PC-3 (cell line): ENCODE measurements around the gene MUL1. TPM values are rescaled to one million over a fixed set of nuclear protein-coding genes. Genes with fewer than 3 reads are reported as not detected.

Experiments
- ATAC-seq: fragments of 200-7000 bp; cut with Tn5 transposase; 2 replicates; pipeline ENCODE4 v1.9.1; 2020; ENCODE audit warnings: mild to moderate bottlenecking, moderate library complexity
- BruUV-seq: library from RNA; stranded (reverse); fragments of 400-500 nt; replicated peaks from 2 replicates; lab custom pipeline; 2021; lab: Mats Ljungman, UMichigan
- CTCF ChIA-PET: fragments of 300-600 bp; sonication (Branson Sonifier 250); formaldehyde crosslinking; loops from one replicate; lab custom pipeline; 2022; ENCODE audit warnings: antibody characterized with exemption; lab: Charles Lee
- POLR2A ChIA-PET: fragments of 300-600 bp; sonication (Branson Sonifier 250); formaldehyde crosslinking; loops from one replicate; lab custom pipeline; 2022; ENCODE audit warnings: antibody characterized with exemption; ENCODE audit not compliant: unreplicated experiment; lab: Charles Lee
- DNase-seq: peaks from one replicate; pipeline ENCODE4 v3.0.0-alpha.2; 2015
- H2AFZ ChIP-seq: fragments of 300-600 bp; sonication (generic); 2 replicates; pipeline ENCODE4 v1.6.0; 2016; ENCODE audit warnings: antibody characterized with exemption, low read length
- H3F3A ChIP-seq: fragments of 300-600 bp; sonication (generic); one replicate; pipeline ENCODE4 v1.6.0; 2017; ENCODE audit warnings: antibody characterized with exemption, low read length, control low read depth, mild to moderate bottlenecking; ENCODE audit not compliant: unreplicated experiment
- H3K27ac ChIP-seq: fragments of 300-600 bp; sonication (generic); 2 replicates; pipeline ENCODE4 v1.5.1; 2016; ENCODE audit warnings: mild to moderate bottlenecking, low read length
- H3K27me3 ChIP-seq: fragments of 300-600 bp; sonication (generic); 2 replicates; pipeline ENCODE4 v1.6.1; 2016; ENCODE audit warnings: low read length, mixed read lengths
- H3K36me3 ChIP-seq: fragments of 300-600 bp; sonication (generic); 2 replicates; pipeline ENCODE4 v1.6.1; 2016; ENCODE audit warnings: low read depth, mixed run types, low read length, mixed read lengths
- H3K4me1 ChIP-seq: fragments of 300-600 bp; sonication (generic); 2 replicates; pipeline ENCODE4 v1.5.1; 2016; ENCODE audit warnings: low read length; ENCODE audit not compliant: insufficient read depth
- H3K4me2 ChIP-seq: fragments of 300-600 bp; sonication (generic); 2 replicates; pipeline ENCODE4 v1.6.0; 2016; ENCODE audit warnings: low read length
- H3K4me3 ChIP-seq: fragments of 300-600 bp; sonication (generic); 2 replicates; pipeline ENCODE4 v1.5.1; 2016; ENCODE audit warnings: mild to moderate bottlenecking, low read length, mixed read lengths
- H3K79me2 ChIP-seq: fragments of 300-600 bp; sonication (generic); 2 replicates; pipeline ENCODE4 v1.6.1; 2017; ENCODE audit warnings: low read length, mixed read lengths
- H3K9ac ChIP-seq: fragments of 300-600 bp; sonication (generic); 2 replicates; pipeline ENCODE4 v1.6.0; 2016; ENCODE audit warnings: mild to moderate bottlenecking, low read length
- H3K9me2 ChIP-seq: fragments of 300-600 bp; sonication (generic); replicated peaks from 2 replicates; pipeline ENCODE4 v1.6.1; 2016; ENCODE audit warnings: mixed run types, low read length, mixed read lengths
- H3K9me3 ChIP-seq: fragments of 300-600 bp; sonication (generic); 2 replicates; pipeline ENCODE4 v1.6.1; 2016; ENCODE audit warnings: low read length, mixed read lengths
- H4K20me1 ChIP-seq: fragments of 300-600 bp; sonication (generic); 2 replicates; pipeline ENCODE4 v1.6.1; 2016; ENCODE audit warnings: low read length, mixed read lengths
- CTCF ChIP-seq: fragments of 300-600 bp; sonication (generic); conservative IDR thresholded peaks from 2 replicates; pipeline ENCODE4 v1.5.1; 2017; ENCODE audit warnings: antibody characterized with exemption, low read depth, mild to moderate bottlenecking, low read length
- EZH2 ChIP-seq: fragments of 300-600 bp; sonication (generic); IDR thresholded peaks from one replicate; pipeline ENCODE4 v1.6.1; 2017; ENCODE audit warnings: antibody characterized with exemption, mild to moderate bottlenecking, low read length; ENCODE audit not compliant: unreplicated experiment
- EZH2phosphoT487 ChIP-seq: fragments of 300-600 bp; sonication (generic); IDR thresholded peaks from 2 replicates; pipeline ENCODE4 v1.6.1; 2018; ENCODE audit warnings: mild to moderate bottlenecking, antibody characterized with exemption, low read length, borderline replicate concordance
- intact Hi-C: fragments of 100-400 bp; cut with micrococcal nuclease; formaldehyde crosslinking; loops from 2 replicates; pipeline ENCODE4 v1.9.0; 2023
- total RNA-seq: library from RNA; depleted of rRNA; stranded (reverse); fragments of >200 nt; gene quantifications from 2 replicates; pipeline ENCODE4 v1.2.3, GENCODE V29; 2014

MUL1 gene
- total RNA-seq, 1 experiment from 2014 or later: 28.9 TPM

- CTCF ChIA-PET: no interaction called here
Observed at GRCh38 chr1:20530306-20530705, 22.4 kb upstream of the MUL1 start.

GRCh38 chr1:20528221-20528620 lies 20.3 kb upstream of the MUL1 start:
- no TSS peak for BruUV-seq
- CTCF ChIA-PET: no interaction called here
- Histone ChIP-seq H3K27me3 (peaks cover 3% of the 10 kb centered on the region; the same call in 1 of the 2 replicates), H3K4me3 (no peak overlapping the region), H3K27ac (no peak overlapping the region), H3K4me1 (no peaks in the 10 kb centered on the region), H3K9ac (no peak overlapping the region), H3K9me2 (no peaks in the 10 kb centered on the region), H2AFZ (no peak overlapping the region), H3K4me2 (no peak overlapping the region), H4K20me1 (no peaks in the 10 kb centered on the region), H3F3A (no peaks in the 10 kb centered on the region), H3K79me2 (no peaks in the 10 kb centered on the region), H3K36me3 (no peaks in the 10 kb centered on the region), H3K9me3 (no peaks in the 10 kb centered on the region)
- intact Hi-C loops: no loop called here
- POLR2A ChIA-PET: no interaction called here
- DNase-seq: no peak
- TF ChIP-seq CTCF: no peak
- no peak for TF ChIP-seq EZH2phosphoT487
- no peak for TF ChIP-seq EZH2
- ATAC-seq: no peak

More at GRCh38 chr1:20530306-20530705, 22.4 kb upstream of the MUL1 start:
- Histone ChIP-seq H3K9me2 (no peaks in the 10 kb centered on the region), H2AFZ (no peak overlapping the region), H3K4me1 (no peaks in the 10 kb centered on the region; the same call in 1 of the 2 replicates), H3K9ac (no peak overlapping the region), H3K27ac (no peak overlapping the region), H3K4me2 (no peak overlapping the region), H3K36me3 (no peaks in the 10 kb centered on the region), H3F3A (no peaks in the 10 kb centered on the region), H3K79me2 (no peaks in the 10 kb centered on the region), H3K27me3 (peaks cover 3% of the 10 kb centered on the region; the same call in 1 of the 2 replicates), H3K4me3 (no peak overlapping the region), H4K20me1 (no peaks in the 10 kb centered on the region), H3K9me3 (no peaks in the 10 kb centered on the region)
- POLR2A ChIA-PET: no interaction called here
- no TSS peak for BruUV-seq
- no peak for ATAC-seq
- intact Hi-C loops: no loop called here
- no peak for TF ChIP-seq CTCF
- TF ChIP-seq EZH2: no peak
- no peak for TF ChIP-seq EZH2phosphoT487
- DNase-seq: no peak

DNA sequence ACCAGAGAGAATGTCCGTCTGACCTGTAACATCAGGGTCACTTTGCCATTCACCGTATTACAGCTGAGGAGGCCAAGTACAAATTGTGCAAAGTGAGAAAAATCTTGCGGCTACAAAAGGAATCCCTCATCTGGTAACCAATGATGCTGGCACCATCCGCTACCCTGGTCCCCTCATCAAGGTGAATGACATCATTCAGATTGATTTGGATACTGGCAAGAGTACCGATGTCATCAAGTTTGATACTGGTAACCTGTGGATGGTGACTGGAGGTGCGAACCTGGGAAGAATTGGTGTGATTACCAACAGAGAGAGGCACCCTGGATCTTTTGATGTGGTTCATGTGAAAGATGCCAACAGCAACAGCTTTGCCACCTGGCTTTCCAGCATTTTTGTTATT lies 18.3 kb upstream of the MUL1 start:
- ChIA-PET CTCF (no interaction called here), POLR2A (no interaction called here)

More for the DNA sequence above, 18.3 kb upstream of the MUL1 start:
- Histone ChIP-seq H3F3A (no peaks in the 10 kb centered on the region), H3K4me2 (no peak overlapping the region), H3K36me3 (no peaks in the 10 kb centered on the region), H3K4me1 (no peaks in the 10 kb centered on the region), H3K9me3 (no peaks in the 10 kb centered on the region), H3K27ac (no peak overlapping the region), H3K4me3 (no peak overlapping the region), H2AFZ (no peak overlapping the region), H3K9me2 (no peaks in the 10 kb centered on the region), H3K9ac (no peak overlapping the region), H3K27me3 (peaks cover 3% of the 10 kb centered on the region; the same call in 1 of the 2 replicates), H4K20me1 (no peaks in the 10 kb centered on the region), H3K79me2 (no peaks in the 10 kb centered on the region)
- ATAC-seq (no peak), DNase-seq (no peak)
- no TSS peak for BruUV-seq
- TF ChIP-seq CTCF (no peak), EZH2phosphoT487 (no peak), EZH2 (no peak)
- intact Hi-C loops: no loop called here
